Activated B cell treated with CpG ODN at 0.5 μM for 24 hours (primary cell): ENCODE data around the gene DEFB132. TPM values are rescaled to one million over a fixed set of nuclear protein-coding genes. Genes with fewer than 3 reads are reported as not detected.

Source experiments
- ATAC-seq: fragments of 200-7000 bp; cut with Tn5 transposase; one replicate; pipeline ENCODE4 v1.10.0; 2021; ENCODE audit warnings: low read depth, mild to moderate bottlenecking, moderate library complexity
- CTCF ChIA-PET: fragments of 350-600 bp; sonication (Branson Sonifier 250); formaldehyde crosslinking; loops from one replicate; lab custom pipeline; 2021; ENCODE audit warnings: antibody characterized with exemption; lab: Charles Lee
- POLR2A ChIA-PET: fragments of 350-600 bp; sonication (Branson Sonifier 250); formaldehyde crosslinking; loops from one replicate; lab custom pipeline; 2021; ENCODE audit warnings: antibody characterized with exemption; lab: Charles Lee
- DNase-seq: peaks from one replicate; pipeline ENCODE4 v3.0.0; 2022
- H3K27ac Mint-ChIP-seq: one replicate; pipeline ENCODE4 v1.8.0; 2020; ENCODE audit warnings: mixed read lengths
- H3K27me3 Mint-ChIP-seq: one replicate; pipeline ENCODE4 v1.8.0; 2021; ENCODE audit warnings: mixed read lengths
- H3K36me3 Mint-ChIP-seq: one replicate; pipeline ENCODE4 v1.8.0; 2021; ENCODE audit warnings: low read depth, mixed read lengths
- H3K4me1 Mint-ChIP-seq: one replicate; pipeline ENCODE4 v1.8.0; 2021; ENCODE audit warnings: mixed read lengths
- H3K4me3 Mint-ChIP-seq: one replicate; pipeline ENCODE4 v1.8.0; 2020; ENCODE audit warnings: mild to moderate bottlenecking, mixed read lengths
- H3K9me3 Mint-ChIP-seq: one replicate; pipeline ENCODE4 v1.8.0; 2020; ENCODE audit warnings: mixed read lengths
- intact Hi-C: fragments of 100-400 bp; cut with micrococcal nuclease; formaldehyde crosslinking; loops from one replicate; pipeline ENCODE4 v1.15.1; 2024
- total RNA-seq: library from RNA; stranded (reverse); gene quantifications from 2 replicates; pipeline ENCODE4 v1.2.3, GENCODE V29; 2022
- TF ChIP-seq, protein P1 (sequence below): fragments of 200-600 bp; IDR thresholded peaks from one replicate; pipeline ENCODE4 v1.8.0; 2022; ENCODE audit warnings: antibody characterized with exemption, mild to moderate bottlenecking

The DEFB132 gene
- total RNA-seq, 1 donor from 2014 or later = not detected

DNA sequence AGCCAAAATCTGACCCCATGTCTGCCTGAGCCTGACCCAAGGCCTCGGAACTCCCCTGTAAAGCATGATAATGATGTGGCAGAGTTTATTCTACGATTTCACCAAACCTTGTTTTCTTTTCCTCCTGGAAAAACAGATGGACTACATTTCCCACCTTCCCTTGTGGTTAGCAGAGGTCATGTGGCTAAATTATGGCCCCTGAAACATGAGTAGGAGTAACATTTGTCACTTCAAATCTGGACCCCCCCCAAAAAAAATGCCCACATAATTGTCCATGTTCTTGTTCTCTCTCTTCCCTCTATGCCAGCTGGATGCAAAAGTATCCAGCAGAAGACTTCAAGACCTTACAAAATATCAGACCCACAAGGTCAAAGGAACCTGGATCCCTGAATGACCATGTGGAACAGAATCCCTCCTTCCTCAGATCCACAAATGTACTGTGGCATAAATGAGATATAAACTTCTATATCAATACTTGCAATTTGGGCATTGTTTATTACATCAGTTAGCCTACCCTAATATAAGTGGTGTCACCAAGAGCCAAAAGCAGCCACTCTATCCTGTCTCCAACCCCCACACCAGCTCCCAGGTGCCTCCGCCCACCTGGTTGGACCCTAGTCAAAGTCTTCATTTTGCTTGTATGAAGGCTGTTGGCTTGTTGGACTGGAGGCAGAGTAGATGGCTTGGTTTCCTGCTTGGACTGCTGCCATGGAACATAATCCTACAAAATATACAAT lies 31.6 kb downstream of the DEFB132 start:
- DNase-seq (no peak), ATAC-seq (no peak)
- no peak overlapping the region for H3K4me3 Mint-ChIP-seq
- H3K9me3 Mint-ChIP-seq = no peaks in the 10 kb centered on the region
- H3K27me3 Mint-ChIP-seq = no peaks in the 10 kb centered on the region
- no peaks in the 10 kb centered on the region for H3K36me3 Mint-ChIP-seq
- TF ChIP-seq, protein P1, sequence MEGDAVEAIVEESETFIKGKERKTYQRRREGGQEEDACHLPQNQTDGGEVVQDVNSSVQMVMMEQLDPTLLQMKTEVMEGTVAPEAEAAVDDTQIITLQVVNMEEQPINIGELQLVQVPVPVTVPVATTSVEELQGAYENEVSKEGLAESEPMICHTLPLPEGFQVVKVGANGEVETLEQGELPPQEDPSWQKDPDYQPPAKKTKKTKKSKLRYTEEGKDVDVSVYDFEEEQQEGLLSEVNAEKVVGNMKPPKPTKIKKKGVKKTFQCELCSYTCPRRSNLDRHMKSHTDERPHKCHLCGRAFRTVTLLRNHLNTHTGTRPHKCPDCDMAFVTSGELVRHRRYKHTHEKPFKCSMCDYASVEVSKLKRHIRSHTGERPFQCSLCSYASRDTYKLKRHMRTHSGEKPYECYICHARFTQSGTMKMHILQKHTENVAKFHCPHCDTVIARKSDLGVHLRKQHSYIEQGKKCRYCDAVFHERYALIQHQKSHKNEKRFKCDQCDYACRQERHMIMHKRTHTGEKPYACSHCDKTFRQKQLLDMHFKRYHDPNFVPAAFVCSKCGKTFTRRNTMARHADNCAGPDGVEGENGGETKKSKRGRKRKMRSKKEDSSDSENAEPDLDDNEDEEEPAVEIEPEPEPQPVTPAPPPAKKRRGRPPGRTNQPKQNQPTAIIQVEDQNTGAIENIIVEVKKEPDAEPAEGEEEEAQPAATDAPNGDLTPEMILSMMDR = no peak
- peaks cover 6% of the 10 kb centered on the region for H3K4me1 Mint-ChIP-seq
- H3K27ac Mint-ChIP-seq = no peak overlapping the region
- intact Hi-C loops = no loop called here
- CTCF ChIA-PET = no interaction called here
- POLR2A ChIA-PET = interaction anchor here (0.7 to 1.3 kb wide), 2 partner anchors 36 to 125 kb away, joined by 3 read pairs; partner anchors contain the start of gene SOX12

DNA sequence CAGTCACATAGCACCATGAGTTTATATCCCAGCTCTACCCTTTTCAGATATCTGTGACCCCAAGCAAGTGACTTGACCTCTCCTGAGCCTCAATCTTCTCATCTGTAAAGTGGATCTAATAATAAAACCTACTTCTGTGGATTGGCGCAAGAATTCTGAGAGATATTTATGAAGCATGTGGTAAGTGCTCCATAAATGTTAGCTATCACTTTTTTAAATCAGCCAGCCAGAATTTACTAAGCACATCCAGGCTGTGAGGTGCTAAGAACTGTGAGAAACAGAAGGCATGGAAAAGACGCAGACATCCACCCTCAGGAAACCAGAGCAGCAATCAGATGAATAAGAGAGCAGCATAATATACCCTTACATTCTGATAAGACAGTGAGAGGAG lies 32.2 kb downstream of the DEFB132 start:
- intact Hi-C loops = loop anchor here (1.0 kb wide), 3 partner anchors 9 to 38 kb away; no protein-coding TSS in a partner anchor
- TF ChIP-seq, protein P1 = no peak
- Mint-ChIP-seq H3K4me3 (no peak overlapping the region), H3K27me3 (no peaks in the 10 kb centered on the region), H3K9me3 (no peaks in the 10 kb centered on the region), H3K4me1 (peaks cover 6% of the 10 kb centered on the region), H3K36me3 (no peaks in the 10 kb centered on the region), H3K27ac (no peak overlapping the region)
- ATAC-seq = no peak
- POLR2A ChIA-PET = interaction anchor here (1.3 kb wide), 1 partner anchor 36 kb away, joined by 3 read pairs; the partner anchor contains the start of gene SOX12
- DNase-seq = no peak
- CTCF ChIA-PET = no interaction called here

DNA sequence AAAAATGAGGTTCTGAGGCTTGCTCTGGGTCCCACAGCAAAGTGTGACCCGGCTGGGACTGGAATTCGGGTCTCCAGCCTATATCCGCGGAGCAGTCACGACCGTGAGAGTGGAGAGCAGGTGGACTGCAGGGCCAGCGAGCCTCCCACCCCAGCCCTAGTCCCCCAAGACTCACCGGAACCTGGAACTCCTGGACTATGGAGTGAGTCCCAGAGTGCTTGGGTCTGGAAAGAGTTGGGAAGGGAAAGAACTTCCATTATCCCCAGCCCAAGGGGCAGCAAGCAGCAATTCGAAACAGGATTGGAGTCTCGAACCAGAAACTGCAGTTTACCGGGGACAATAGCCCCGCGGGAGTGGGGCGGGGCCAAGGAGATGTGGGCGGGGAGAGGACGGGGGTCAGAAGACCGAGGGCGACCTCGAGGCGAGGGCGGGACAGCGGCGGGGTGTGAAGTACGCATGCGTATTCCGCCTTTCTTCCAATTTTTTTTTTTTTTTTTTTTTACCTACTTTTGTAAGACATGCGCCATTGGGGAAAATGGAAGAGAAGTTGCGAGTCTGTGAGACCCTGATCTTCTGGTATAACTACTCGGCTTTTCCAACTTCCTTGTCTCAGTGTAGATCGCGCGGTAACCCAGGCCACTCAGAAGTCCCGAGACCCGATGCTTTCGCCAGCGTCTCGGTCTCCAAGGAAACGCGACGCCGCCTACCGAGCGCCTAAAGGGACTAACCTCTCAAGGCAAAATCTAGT lies 32.7 kb downstream of the DEFB132 start, which contains the start of gene C20orf96:
Gene C20orf96 (minus strand): TSS at position 667 of the 748 bp plus-strand sequence. CDS start 140 bp downstream, at position 527.
- no peaks in the 10 kb centered on the region for H3K36me3 Mint-ChIP-seq
- peak; percentile 97 for ATAC-seq
- no peaks in the 10 kb centered on the region for H3K9me3 Mint-ChIP-seq
- H3K4me1 Mint-ChIP-seq = peaks cover 6% of the 10 kb centered on the region
- peak; percentile 85 for DNase-seq
- no peak within 1 kb of the TSS for H3K27ac Mint-ChIP-seq
- TF ChIP-seq, protein P1 = no peak
- intact Hi-C loops = loop anchor here (1.0 kb wide), 3 partner anchors 8 to 37 kb away; no protein-coding TSS in a partner anchor
- H3K27me3 Mint-ChIP-seq = no peaks in the 10 kb centered on the region
- POLR2A ChIA-PET = interaction anchor here (1.3 kb wide), 1 partner anchor 35 kb away, joined by 3 read pairs; the partner anchor contains the start of gene SOX12
- no peak within 1 kb of the TSS for H3K4me3 Mint-ChIP-seq
- CTCF ChIA-PET = no interaction called here

DNA sequence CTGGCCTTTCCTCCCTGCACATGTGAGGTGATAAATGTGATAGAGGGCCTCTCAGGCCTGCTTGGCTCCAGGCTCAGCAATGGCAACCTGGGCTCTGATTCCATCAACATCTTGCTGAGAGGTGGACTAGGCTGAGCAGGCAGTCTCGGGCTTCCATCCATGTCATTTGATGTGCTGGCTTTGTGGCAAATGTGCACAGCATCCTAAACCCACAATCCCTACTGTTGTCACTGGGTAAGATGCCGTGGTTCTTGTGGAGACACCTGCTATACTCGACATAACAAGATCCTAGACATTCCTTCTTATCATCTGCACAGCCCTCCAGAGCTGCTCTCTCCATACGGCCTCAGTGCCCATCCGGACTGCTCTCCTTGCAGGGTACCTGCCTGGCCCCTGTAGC lies 37.1 kb downstream of the DEFB132 start:
- H3K36me3 Mint-ChIP-seq = peaks cover 19% of the 10 kb centered on the region
- DNase-seq (no peak), ATAC-seq (no peak)
- POLR2A ChIA-PET = interaction anchor here (1.5 kb wide), 1 partner anchor 30 kb away, joined by 7 read pairs; the partner anchor contains the start of gene SOX12
- H3K4me3 Mint-ChIP-seq = peak overlapping the region; percentile 11
- CTCF ChIA-PET = interaction anchor here (2.7 kb wide), 1 partner anchor 36 kb away, joined by 13 read pairs; no protein-coding TSS in a partner anchor
- H3K4me1 Mint-ChIP-seq = peaks cover 33% of the 10 kb centered on the region
- TF ChIP-seq, protein P1 = no peak
- no peak overlapping the region for H3K27ac Mint-ChIP-seq
- intact Hi-C loops = loop anchor here (5.0 kb wide), 1 partner anchor 113 kb away; the partner anchor contains the start of gene RBCK1
- H3K27me3 Mint-ChIP-seq = no peaks in the 10 kb centered on the region
- H3K9me3 Mint-ChIP-seq = no peaks in the 10 kb centered on the region
